GM18870 (cell line): ENCODE measurements around the gene SULT1C3.

ENCODE experiments used
- ATAC-seq: cut with Tn5 transposase; IDR thresholded peaks from one replicate; pipeline ENCODE4 v1.9.1; 2021; ENCODE audit warnings: moderate library complexity; ENCODE audit not compliant: unreplicated experiment

The SULT1C3 gene

DNA sequence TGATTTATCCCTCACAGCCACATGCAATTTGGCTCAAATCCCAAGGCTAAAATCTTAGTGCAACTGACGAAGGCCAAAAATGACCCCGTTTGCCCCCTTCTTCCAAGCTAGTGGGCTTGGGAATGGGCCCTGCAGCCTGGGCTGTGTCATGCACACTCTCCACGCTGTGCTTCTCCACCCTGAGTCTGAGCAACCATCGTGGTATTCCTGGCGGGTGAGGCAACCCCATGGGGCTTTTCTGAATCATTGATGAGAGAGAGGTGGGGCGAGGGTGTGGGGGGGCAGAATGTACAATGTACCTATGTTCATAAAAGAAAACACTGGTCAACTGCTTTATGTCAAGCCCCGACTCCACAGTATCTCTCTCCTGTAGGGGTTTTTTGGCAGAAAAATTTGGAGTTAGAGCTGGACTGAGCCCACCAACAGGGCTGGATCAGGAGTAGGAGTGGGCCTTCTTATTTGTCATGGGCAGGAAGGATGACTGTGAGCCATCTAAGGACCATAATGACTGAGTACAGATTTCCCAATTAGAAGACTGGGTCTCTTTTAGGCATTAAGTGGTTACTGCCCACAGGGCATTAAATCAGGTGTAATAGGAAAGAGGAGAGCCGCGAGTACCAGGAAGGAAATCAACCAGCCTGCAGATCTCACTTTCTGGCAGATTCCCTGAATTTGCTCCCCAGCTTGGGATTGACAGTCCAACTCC, 57.8 kb downstream of the SULT1C3 start:
- no peak for ATAC-seq

DNA sequence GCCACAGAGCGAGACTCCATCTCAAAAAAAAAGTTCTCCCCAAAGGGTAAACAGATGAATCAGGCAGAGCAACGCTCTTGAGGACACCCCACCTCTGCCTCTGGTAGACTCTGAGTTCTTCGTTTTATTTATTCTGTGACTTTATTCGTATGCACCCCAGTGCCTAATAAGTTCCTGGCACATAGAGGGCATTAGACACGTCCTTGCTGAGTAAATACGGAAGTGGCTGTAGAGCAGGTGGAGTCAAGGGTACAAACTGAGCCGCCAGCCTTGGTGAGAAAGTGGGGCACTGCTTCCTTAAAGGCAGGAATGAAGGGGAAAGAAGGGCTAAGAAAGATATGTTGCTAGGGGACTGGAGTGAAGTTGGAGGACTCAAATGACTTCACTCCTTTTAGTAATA, 61.8 kb downstream of the SULT1C3 start:
- no peak for ATAC-seq

DNA sequence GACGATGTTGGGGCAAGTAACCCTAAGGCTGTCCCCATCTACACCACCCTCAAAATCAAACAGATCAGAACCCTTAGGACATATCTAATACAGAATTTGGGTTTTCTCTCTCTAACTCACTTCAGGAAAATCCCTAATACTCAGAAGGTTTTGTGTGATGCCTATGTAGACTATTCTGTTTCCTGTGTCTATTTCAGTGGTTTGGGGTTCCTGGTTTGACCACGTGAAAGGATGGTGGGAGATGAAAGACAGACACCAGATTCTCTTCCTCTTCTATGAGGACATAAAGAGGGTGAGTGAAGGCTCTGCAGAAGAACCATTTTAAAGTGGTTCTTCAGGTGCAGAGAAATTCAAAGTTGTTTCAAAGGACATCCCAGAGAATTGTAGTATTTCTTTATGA, 65.2 kb downstream of the SULT1C3 start:
- ATAC-seq, result peak; percentile 64

DNA sequence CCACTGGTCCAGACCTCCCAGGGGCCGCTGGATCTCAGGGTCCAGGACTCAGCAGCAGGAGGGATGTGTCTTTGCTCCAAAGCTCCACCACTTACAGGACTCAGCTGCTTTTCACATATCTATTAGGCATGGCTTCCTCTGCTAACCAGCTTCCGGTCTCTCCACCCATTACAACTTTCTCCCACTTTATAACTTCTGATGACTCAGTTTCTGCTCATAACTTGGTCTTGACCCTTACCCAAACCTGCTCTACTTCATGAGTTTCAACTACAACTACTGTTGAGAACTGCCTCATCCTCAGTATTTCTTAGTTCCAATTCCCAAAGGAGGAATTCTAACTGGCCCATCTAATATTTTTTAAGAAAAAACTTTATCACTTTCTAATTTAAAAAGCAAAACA, 66.1 kb downstream of the SULT1C3 start:
- ATAC-seq, result no peak

DNA sequence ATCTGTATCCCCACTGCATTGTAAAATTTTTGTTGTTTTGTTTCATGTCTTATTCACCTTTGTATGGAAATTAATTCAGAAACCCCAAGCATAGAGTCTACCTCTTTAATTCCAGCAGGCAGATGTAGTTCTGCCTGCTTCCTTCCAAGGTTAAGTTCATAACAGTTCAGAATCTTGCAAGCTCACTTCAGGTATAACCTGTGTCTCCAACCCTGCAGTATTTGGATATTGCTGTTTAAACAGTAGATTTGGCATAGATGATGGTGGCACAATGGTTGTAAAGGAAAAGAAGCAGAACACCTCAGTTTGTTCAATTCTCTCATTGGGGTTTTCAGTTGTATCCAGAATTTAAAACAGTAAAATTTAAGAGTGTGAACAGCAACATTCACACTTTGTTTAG, 70.1 kb downstream of the SULT1C3 start:
- ATAC-seq, result no peak
